HG02852 (cell line): ENCODE data around the gene HJV.
"Not testable (repeated sequence)": the region's sequence is repeated elsewhere in the genome, so short reads cannot be mapped to it uniquely, and the experiment has no call there.

ENCODE experiments used
- ATAC-seq: cut with Tn5 transposase; IDR thresholded peaks from one replicate; pipeline ENCODE4 v1.9.1; 2021; ENCODE audit warnings: mild to moderate bottlenecking, moderate library complexity; ENCODE audit not compliant: unreplicated experiment

The HJV gene

GRCh38 chr1:146021622-146022402, at the start of gene HJV:
Gene HJV, minus strand, starts transcription at chr1:146021735. Its CDS starts 1,504 bp downstream, at chr1:146020231.
- no peak for ATAC-seq

- not testable (repeated sequence) for ATAC-seq
Observed at GRCh38 chr1:146059148-146059547, 37.6 kb upstream of the HJV start.

GRCh38 chr1:146051852-146052676, 30.5 kb upstream of the HJV start:
- ATAC-seq = peak; percentile 73

- no peak for ATAC-seq
Observed at GRCh38 chr1:146051452-146051851, 29.9 kb upstream of the HJV start.

- not testable (repeated sequence) for ATAC-seq
Observed at GRCh38 chr1:146050652-146050963, 29.1 kb upstream of the HJV start.

- ATAC-seq = not testable (repeated sequence)
Observed at GRCh38 chr1:146049866-146050651, 28.5 kb upstream of the HJV start.

- no peak for ATAC-seq
Observed at GRCh38 chr1:146049436-146049835, 27.9 kb upstream of the HJV start.

GRCh38 chr1:146048514-146049115, 27.1 kb upstream of the HJV start:
- not testable (repeated sequence) for ATAC-seq

- no peak for ATAC-seq
Observed at GRCh38 chr1:146046664-146047063, 25.1 kb upstream of the HJV start.

- ATAC-seq = no peak
Observed at GRCh38 chr1:146039844-146040194, 18.3 kb upstream of the HJV start.

- no peak for ATAC-seq
Observed at GRCh38 chr1:146036965-146037646, 15.6 kb upstream of the HJV start.

GRCh38 chr1:146036241-146036964, 14.9 kb upstream of the HJV start:
- no peak for ATAC-seq

- ATAC-seq = no peak
Observed at GRCh38 chr1:146035048-146035423, 13.5 kb upstream of the HJV start.

- ATAC-seq = no peak
Observed at GRCh38 chr1:146032631-146033219, 11.2 kb upstream of the HJV start.

- no peak for ATAC-seq
Observed at GRCh38 chr1:146031476-146031875, 9.9 kb upstream of the HJV start.

GRCh38 chr1:146029117-146029516, 7.6 kb upstream of the HJV start:
- ATAC-seq = no peak

- not testable (repeated sequence) for ATAC-seq
Observed at GRCh38 chr1:146026650-146027049, 5.1 kb upstream of the HJV start.

GRCh38 chr1:146025787-146026495, 4.4 kb upstream of the HJV start:
- not testable (repeated sequence) for ATAC-seq
